ENCODE results near the gene C19orf85.
"Not testable (repeated sequence)": the region's sequence is repeated elsewhere in the genome, so short reads cannot be mapped to it uniquely, and the experiment has no call there.

C19orf85 gene

GRCh38 chr19:55464662-55465054, at the start of gene C19orf85:
C19orf85 (minus strand) TSS chr19:55464751; CDS start chr19:55464554, 197 bp downstream.
- DNase-seq (ENCODE audit: low read depth) = no peak

DNA sequence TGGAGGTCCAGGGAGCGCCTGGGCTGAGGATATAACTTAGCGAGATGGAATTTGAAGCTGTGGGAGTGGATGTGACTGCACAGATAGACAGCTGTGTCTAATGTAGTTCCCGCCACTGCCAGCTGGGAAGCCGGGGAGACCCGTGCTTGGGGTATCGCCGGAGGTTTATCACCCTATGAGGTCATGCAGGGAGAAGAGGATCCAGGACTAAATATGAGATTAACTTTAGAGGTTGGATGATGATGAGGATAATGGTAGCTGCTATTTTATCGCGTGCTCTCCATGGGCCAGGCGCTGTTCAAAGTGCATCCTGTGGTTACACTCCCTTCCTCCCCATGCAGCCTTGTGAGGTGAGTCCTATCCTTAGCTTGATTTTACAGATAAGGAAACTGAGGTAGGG, 43.6 kb upstream of the C19orf85 start:
- no peak for DNase-seq (ENCODE audit: low read depth)

DNA sequence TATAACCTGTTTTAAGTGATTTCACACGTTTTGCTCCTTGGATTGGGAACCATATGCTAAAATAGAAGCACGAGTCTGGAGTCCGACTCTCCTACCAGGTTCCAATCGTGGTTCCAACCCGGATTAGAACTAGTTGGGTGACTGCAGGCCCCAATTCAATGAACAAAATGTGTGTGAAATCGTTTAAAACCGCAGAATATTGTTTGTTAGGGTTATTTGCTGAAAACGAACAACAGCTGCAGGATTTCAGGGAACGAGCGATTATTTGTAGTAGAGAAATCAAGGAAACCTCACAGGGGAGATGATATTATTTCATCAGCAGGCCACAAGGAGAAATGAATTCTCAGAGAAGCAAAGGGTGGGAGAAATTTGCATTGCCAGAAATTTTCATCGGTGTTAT, 40.4 kb upstream of the C19orf85 start:
- DNase-seq (ENCODE audit: low read depth) = no peak

- no peak for DNase-seq (ENCODE audit: low read depth)
Measured at GRCh38 chr19:55504252-55504603, 39.7 kb upstream of the C19orf85 start.

DNA sequence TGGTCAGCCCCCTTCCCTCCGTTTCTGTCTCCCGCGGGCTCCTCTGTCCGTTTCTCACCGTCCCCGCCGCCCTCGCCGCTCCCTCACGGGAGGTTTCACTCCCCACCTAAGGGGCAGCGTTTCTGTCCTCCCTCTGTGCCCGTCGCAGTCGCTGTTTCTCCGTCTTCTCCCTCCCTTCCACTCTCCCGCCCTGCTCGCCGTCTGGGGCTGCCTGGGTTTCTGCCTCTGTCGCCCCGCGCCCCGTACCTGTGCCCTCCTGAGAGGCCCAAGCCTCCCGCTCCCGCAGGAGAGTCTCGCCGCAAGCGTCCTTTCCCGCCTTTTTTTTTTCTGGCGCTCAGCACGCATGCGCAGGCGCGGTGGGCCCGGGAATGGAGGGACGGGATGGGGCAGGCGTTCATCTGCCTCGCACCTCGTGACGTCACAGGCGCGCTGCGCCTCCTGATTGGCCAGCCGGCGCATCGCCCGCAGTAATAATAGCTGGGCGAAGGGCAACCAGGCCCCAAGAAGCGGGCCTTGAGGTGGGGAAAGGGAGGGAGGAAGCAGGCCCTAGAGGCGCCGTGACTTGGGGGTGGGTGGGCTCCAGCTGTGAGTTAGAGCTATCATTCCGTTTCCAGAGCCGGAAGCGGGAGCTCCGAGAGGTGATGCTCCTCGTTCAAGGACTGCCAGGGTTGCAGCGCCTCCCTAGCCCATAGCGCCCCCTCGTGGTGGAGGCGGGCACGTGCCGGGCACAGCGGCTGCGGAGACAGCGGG, 39.1 kb upstream of the C19orf85 start:
- DNase-seq (ENCODE audit: low read depth) = peak; percentile 89

DNA sequence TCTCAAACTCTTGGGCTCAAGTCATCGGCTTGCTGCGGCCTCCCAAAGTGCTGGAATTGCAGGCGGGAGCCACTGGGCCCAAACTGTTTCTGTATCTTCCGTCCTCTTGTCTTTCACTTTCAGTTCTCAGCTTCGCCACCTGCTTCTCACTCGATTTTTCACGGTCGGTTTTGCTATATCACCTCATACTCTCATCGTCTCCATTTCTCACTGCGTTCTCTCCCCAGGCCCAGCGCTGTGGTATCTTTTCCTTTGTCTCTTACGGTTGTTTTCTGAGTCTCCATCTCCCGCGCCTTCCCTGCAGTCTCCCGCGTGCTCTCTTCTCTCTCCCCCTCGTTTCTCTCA, 38.6 kb upstream of the C19orf85 start:
- no peak for DNase-seq (ENCODE audit: low read depth)

- no peak for DNase-seq (ENCODE audit: low read depth)
Measured at GRCh38 chr19:55502197-55502952, 37.8 kb upstream of the C19orf85 start.

- no peak for DNase-seq (ENCODE audit: low read depth)
Measured at GRCh38 chr19:55500368-55500952, 35.9 kb upstream of the C19orf85 start.

GRCh38 chr19:55498246-55498840, 33.8 kb upstream of the C19orf85 start:
- DNase-seq (ENCODE audit: low read depth) = no peak

DNA sequence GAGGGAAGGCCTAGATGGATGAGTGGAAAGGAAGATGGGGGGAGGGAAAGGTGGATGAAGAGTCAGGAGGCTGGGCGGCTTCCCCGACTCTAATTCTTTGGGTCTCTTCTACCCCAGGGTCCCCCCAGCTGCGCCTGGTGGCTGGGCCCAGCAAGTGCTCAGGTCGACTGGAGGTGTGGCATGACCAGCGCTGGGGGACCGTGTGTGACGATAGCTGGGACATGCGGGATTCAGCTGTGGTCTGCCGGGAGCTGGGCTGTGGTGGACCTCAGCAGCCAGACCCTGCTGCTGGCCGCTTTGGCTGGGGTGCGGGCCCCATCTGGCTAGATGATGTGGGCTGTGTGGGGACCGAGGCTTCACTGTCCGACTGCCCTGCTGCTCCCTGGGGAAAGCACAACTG, 33.2 kb upstream of the C19orf85 start:
- no peak for DNase-seq (ENCODE audit: low read depth)

GRCh38 chr19:55496820-55497219, 32.3 kb upstream of the C19orf85 start:
- DNase-seq (ENCODE audit: low read depth) = not testable (repeated sequence)

GRCh38 chr19:55495646-55496349, 31.2 kb upstream of the C19orf85 start:
- DNase-seq (ENCODE audit: low read depth) = no peak

DNA sequence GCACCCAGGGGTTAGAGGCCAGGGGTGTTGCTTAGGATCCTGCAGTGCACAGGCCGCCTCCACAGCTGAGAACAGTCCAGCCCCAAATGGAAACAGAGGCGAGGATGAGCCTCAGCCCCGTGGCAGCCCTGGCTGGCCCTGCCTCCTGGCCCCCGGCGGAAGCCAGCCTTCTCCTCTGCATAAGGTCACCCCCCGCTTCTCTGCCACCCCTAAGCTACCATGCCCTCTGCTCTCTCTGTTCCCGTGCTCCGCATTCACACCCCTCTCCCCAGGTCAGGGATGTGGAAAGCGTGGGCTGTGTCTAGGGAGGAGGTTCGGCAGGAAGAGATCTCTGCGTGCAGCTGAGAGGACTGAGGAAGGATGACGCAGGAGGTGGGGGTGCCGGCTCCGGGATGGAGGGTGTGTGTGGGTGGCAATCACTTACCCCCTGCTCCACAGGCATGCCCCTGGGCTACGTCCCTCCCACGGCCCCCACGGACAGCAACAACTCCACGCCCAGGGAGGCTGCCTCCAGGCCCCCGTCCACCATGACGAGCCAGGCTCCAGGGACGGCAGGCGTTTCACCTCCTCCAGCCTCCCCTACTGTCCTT, 29.7 kb upstream of the C19orf85 start:
- DNase-seq (ENCODE audit: low read depth) = no peak

DNA sequence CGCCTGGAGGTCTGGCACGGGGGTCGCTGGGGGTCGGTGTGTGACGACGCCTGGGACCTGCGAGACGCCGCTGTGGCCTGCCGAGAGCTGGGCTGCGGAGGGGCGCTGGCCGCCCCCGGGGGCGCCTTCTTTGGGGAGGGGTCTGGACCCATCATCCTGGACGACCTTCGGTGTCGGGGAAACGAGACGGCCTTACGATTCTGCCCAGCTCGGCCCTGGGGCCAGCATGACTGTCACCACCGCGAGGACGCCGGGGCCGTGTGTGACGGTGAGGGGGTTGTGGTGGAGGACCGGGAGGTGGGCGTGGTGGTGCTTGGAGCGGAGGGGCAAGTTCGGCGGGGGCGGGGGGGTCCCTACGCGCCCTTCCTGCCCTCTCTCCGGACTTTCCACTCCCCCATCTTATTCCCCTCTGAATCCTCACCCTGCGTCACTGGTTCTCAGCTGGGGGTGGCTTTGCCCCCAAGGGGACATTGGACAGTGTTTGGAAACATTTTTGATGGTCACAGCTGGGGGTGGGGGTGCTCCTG, 29.2 kb upstream of the C19orf85 start:
- DNase-seq (ENCODE audit: low read depth) = no peak

GRCh38 chr19:55493052-55493644, 28.6 kb upstream of the C19orf85 start:
- DNase-seq (ENCODE audit: low read depth) = no peak

DNA sequence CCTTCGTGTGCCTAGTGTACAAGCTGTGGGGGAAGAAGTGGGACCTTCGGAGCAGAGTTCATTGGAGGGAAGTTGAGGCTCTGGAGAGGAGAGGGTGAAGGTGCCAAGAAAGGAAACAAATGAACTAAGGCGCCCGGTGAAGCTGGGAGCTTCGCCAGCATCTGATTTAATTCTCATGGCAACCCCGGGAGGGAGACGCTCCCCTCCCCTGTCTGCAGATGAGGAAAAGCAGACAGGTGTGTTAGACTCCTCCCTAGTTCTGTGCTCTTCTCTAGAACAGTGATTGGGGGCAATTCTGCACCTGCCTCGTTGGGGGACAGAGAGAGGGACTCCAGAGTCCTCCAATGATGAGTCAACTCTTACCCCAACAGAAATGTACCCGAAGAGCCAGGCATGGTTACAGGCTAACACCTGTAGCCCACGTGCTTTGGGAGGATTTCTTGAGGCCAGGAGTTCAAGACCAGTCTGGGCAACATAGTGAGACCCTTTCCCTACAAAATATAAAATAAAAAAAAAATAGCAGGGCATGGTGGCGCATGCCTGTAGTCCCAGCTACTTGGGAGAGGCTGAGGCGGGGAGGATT, 27.9 kb upstream of the C19orf85 start:
- no peak for DNase-seq (ENCODE audit: low read depth)

GRCh38 chr19:55491546-55492360, 27.2 kb upstream of the C19orf85 start:
- no peak for DNase-seq (ENCODE audit: low read depth)

GRCh38 chr19:55490478-55491432, 26.2 kb upstream of the C19orf85 start:
- DNase-seq (ENCODE audit: low read depth) = no peak

All from stimulated activated CD8-positive, alpha-beta memory T cell treated with anti-CD3 and anti-CD28 coated beads, Interleukin-7, amount 100 ng/mL, for 24 hours (primary cell).